HG02763 (cell line): ENCODE data around the gene FMN2.

Experiments
- ATAC-seq: cut with Tn5 transposase; IDR thresholded peaks from one replicate; pipeline ENCODE4 v1.9.1; 2021; ENCODE audit warnings: mild to moderate bottlenecking, moderate library complexity; ENCODE audit not compliant: unreplicated experiment

FMN2 gene

GRCh38 chr1:240096974-240097373, 5.3 kb downstream of the FMN2 start:
- no peak for ATAC-seq

GRCh38 chr1:240098534-240098933, 6.9 kb downstream of the FMN2 start:
- ATAC-seq: no peak

GRCh38 chr1:240099329-240099728, 7.6 kb downstream of the FMN2 start:
- ATAC-seq: no peak

- ATAC-seq: no peak
Observed at GRCh38 chr1:240099748-240100147, 8.1 kb downstream of the FMN2 start.

GRCh38 chr1:240100371-240100934, 8.8 kb downstream of the FMN2 start:
- ATAC-seq: no peak

- ATAC-seq: no peak
Observed at GRCh38 chr1:240101306-240101705, 9.6 kb downstream of the FMN2 start.

GRCh38 chr1:240101737-240102136, 10.1 kb downstream of the FMN2 start:
- ATAC-seq: no peak

GRCh38 chr1:240104672-240105071, 13.0 kb downstream of the FMN2 start:
- no peak for ATAC-seq

GRCh38 chr1:240107058-240107684, 15.5 kb downstream of the FMN2 start:
- no peak for ATAC-seq

- no peak for ATAC-seq
Observed at GRCh38 chr1:240109130-240109529, 17.4 kb downstream of the FMN2 start.

GRCh38 chr1:240109920-240110636, 18.4 kb downstream of the FMN2 start:
- ATAC-seq: no peak

- ATAC-seq: no peak
Observed at GRCh38 chr1:240111558-240111957, 19.9 kb downstream of the FMN2 start.

- no peak for ATAC-seq
Observed at GRCh38 chr1:240114222-240114621, 22.5 kb downstream of the FMN2 start.

- ATAC-seq: no peak
Observed at GRCh38 chr1:240115831-240116230, 24.1 kb downstream of the FMN2 start.

GRCh38 chr1:240116831-240117769, 25.4 kb downstream of the FMN2 start:
- ATAC-seq: no peak

GRCh38 chr1:240117930-240118329, 26.2 kb downstream of the FMN2 start:
- ATAC-seq: no peak

GRCh38 chr1:240122639-240123613, 31.2 kb downstream of the FMN2 start:
- no peak for ATAC-seq

GRCh38 chr1:240126821-240127220, 35.1 kb downstream of the FMN2 start:
- ATAC-seq: no peak

GRCh38 chr1:240128366-240128765, 36.7 kb downstream of the FMN2 start:
- ATAC-seq: no peak

GRCh38 chr1:240134113-240134512, 42.4 kb downstream of the FMN2 start:
- ATAC-seq: no peak
